ENCODE measurements around the gene TAB3.
A peak's percentile ranks its signal among the peaks of the same experiment; 100 is the strongest.

TAB3 gene

GRCh38 chrX:30889147-30890140 is at the start of gene TAB3:
Gene TAB3, minus strand, starts transcription at chrX:30889254. Its CDS starts 29,666 bp downstream, at chrX:30859588.
- no peak for TF ChIP-seq CTCF (conservative IDR thresholded peaks at IDR 0.05; ENCODE audit: low read depth, low read length)
- DNase-seq (ENCODE audit: low read depth) = peak; percentile 89
- H3K4me3 ChIP-seq (ENCODE audit: low read length) = peak within 1 kb of the TSS; percentile 68

GRCh38 chrX:30938295-30938694 is 49.2 kb upstream of the TAB3 start:
- no peak for TF ChIP-seq CTCF (conservative IDR thresholded peaks at IDR 0.05; ENCODE audit: low read depth, low read length)
- no peak for DNase-seq (ENCODE audit: low read depth)
- no peak overlapping the region for H3K4me3 ChIP-seq (ENCODE audit: low read length)

GRCh38 chrX:30935985-30936384 is 46.9 kb upstream of the TAB3 start:
- no peak overlapping the region for H3K4me3 ChIP-seq (ENCODE audit: low read length)
- DNase-seq (ENCODE audit: low read depth) = no peak
- TF ChIP-seq CTCF (conservative IDR thresholded peaks at IDR 0.05; ENCODE audit: low read depth, low read length) = peak; percentile 48

GRCh38 chrX:30931920-30932319 is 42.9 kb upstream of the TAB3 start:
- H3K4me3 ChIP-seq (ENCODE audit: low read length) = no peak overlapping the region
- TF ChIP-seq CTCF (conservative IDR thresholded peaks at IDR 0.05; ENCODE audit: low read depth, low read length) = no peak
- DNase-seq (ENCODE audit: low read depth) = no peak

- DNase-seq (ENCODE audit: low read depth) = no peak
- TF ChIP-seq CTCF (conservative IDR thresholded peaks at IDR 0.05; ENCODE audit: low read depth, low read length) = no peak
These were observed 41.6 kb upstream of the TAB3 start for GRCh38 chrX:30930679-30931078.

GRCh38 chrX:30930143-30930542 is 41.1 kb upstream of the TAB3 start:
- H3K4me3 ChIP-seq (ENCODE audit: low read length) = no peak overlapping the region
- TF ChIP-seq CTCF (conservative IDR thresholded peaks at IDR 0.05; ENCODE audit: low read depth, low read length) = no peak
- DNase-seq (ENCODE audit: low read depth) = no peak

More at GRCh38 chrX:30930679-30931078, 41.6 kb upstream of the TAB3 start:
- H3K4me3 ChIP-seq (ENCODE audit: low read length) = no peak overlapping the region

GRCh38 chrX:30920271-30920670 is 31.2 kb upstream of the TAB3 start:
- no peak for TF ChIP-seq CTCF (conservative IDR thresholded peaks at IDR 0.05; ENCODE audit: low read depth, low read length)
- DNase-seq (ENCODE audit: low read depth) = no peak
- no peak overlapping the region for H3K4me3 ChIP-seq (ENCODE audit: low read length)
